Medulla oblongata (tissue), 1 donor: ENCODE results near the gene HSPB1.
"Not testable (repeated sequence)": the region's sequence is repeated elsewhere in the genome, so short reads cannot be mapped to it uniquely, and the experiment has no call there.

Experiments
- DNase-seq: peaks from one replicate; pipeline ENCODE4 v3.0.0-alpha.2; 2015; ENCODE audit errors: extremely low spot score

HSPB1 gene

GRCh38 chr7:76302347-76303201 lies at the start of gene HSPB1:
HSPB1 (plus strand) TSS chr7:76302673; CDS start chr7:76302713, 40 bp downstream.
- DNase-seq: peak; percentile 92

- DNase-seq: no peak
Observed at GRCh38 chr7:76254781-76255180, 47.7 kb upstream of the HSPB1 start.

DNA sequence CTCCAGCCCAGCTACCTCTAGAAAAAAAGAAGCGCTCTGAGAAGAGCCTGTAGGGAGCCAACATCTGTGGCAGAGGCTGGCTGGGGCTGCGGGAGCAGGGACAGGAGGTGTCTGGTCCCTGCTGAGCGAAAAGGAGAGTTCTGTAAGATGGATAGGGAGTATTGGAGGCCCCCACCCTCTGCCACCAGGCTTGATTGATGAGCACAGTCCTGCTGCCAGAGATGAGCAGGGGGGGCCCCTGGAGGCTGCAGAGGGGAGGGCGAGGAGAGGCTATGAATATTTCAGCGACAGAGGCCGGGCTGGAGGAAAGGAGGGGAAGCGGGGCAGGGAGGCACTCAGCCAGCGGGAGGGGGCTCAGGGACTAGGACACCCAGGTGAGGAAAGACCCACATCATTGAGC lies 44.5 kb upstream of the HSPB1 start:
- DNase-seq: no peak

DNA sequence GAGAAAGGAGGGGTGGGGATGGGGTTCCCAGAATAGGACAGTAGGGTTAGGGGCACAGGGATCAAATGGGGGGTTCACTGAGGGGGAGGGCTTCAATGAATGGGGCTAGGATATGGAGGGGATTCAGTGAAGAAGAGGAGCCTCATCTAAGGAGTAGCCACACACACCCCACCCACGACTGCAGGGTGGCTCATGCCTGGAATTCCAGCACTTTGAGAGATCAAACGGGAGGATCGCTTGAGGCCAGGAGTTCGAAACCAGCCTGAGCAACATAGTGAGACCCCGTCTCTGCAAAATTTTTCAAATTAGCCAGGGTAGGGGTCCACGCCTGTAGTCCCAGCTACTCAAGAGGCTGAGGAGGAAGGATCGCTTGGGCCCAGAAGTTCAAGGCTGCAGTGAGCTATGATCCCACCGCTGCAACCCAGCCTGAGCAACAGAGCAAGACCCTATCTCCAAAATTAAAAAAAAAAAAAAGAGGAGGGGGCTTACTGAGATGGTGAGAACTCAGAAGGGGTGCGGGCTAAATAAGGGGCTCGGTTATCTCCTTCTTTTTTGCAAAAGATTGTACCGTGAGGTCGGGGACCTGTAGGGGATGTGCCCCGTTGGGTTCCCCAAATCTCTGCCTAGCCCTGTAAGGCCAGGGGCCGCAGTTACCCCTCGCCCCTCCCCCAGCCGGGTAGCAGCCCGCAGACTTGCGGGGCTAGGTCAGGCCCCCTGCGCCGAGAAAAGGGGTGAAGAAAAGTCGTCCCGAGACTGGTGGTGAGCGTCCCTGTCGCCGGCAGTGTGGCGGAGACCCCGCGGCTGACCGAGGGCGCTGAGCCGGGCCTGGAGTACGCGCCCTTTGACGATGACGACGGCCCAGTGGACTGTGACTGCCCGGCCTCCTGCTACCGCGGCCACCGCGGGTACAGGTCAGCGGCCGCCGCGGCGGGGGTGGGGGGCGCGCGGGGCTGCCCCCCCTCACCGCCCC lies 43.1 kb upstream of the HSPB1 start:
- no peak for DNase-seq

DNA sequence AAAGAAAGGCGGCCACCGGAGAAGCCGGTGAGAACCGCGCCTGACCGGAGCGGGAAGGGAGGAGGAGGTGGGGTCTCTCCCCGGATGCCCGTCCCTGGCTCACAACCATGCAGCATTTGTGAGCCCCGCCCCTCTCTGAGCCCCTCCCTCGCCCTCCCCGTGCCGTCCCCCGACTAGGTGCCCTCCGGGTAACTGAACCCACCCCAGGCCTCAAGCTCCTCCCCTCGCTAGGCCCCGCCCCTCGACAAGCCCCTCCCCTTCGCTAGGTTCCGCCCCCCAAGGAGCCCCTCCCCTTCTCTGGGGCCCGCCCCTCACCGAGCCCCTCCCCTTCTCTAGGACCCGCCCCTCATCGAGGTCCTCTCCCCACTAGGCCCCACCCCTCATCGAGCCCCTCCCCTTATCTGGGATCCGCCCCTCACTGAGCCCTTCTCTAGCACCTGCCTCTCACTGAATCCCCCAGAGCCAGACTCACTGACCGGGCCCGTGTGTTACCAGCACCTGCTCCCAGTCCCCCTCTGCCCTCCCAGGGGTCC lies 42.2 kb upstream of the HSPB1 start:
- no peak for DNase-seq

- no peak for DNase-seq
Observed at GRCh38 chr7:76261329-76261728, 41.1 kb upstream of the HSPB1 start.

- no peak for DNase-seq
Observed at GRCh38 chr7:76261931-76262330, 40.5 kb upstream of the HSPB1 start.

DNA sequence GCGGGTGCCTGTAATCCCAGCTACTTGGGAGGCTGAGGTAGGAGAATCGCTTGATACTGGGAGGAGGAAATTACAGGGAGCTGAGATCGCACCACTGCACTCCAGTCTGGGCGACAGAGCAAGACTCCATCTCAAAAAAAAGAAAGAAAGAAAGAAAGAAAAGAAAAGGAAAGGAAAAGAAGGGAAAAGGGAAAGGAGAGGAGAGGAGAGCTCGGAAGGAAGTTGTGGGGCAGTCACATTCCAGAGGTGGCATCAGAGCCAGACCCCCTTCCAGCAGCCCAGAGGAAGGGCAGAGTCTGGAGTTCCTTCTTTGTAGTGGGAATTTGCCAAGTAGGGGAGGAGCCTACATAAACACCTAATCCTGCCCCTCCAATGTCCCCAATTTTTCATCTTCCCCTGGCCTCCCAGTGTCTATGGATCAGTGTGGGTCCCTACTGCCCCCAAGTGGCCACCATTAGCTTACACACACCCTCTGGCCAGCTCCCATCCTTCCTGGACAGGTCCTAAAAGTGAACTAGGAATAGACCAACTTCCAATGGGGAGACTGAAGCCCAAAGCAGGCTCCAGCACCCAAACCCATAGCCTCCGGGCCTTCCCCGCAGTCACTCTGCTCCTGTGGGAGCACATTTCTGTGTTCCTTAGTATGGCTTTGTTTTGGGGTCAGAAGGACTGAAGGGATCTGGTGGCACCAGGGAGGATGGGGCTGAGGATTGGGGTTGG lies 39.6 kb upstream of the HSPB1 start:
- DNase-seq: peak; percentile 62

- no peak for DNase-seq
Observed at GRCh38 chr7:76265299-76265698, 37.2 kb upstream of the HSPB1 start.

DNA sequence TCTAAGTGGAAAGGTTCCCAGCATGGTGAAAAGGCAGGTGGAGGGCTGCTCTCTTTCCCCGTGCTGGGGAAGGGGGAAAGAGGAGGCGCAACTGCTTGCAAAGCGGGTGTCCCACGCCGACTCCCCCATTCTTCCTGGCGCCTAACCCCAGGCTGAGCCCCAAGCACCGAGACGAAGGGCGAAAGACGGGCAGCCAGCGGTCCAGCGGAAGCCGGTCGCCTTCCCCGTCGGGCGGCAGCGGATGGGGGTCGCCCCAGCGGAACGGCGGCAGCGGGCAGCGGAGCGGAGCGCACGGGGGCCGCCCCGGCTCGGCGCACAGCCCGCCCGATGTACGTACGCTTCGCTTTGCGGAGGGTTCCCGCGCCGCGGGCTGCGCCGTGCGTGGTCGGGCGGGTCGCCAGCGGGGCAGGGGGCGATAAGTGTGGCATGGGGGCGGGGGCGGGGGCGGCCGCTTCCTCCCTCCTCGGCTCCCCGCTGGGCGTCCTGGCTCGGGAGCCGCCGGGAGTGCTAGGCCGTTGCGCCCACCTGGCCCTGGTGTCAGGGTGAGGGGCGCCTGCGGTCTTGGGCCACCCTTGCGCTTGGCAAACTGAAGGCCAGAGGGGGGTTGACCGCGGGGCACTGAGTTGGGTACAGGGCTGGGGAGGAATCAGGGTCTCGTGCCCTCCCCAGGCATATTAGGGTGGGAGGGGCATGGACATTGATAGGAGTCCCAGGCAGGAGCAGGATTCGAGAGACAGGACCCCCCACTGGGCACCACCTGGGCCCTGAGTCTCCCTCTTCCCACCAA lies 35.2 kb upstream of the HSPB1 start:
- no peak for DNase-seq

DNA sequence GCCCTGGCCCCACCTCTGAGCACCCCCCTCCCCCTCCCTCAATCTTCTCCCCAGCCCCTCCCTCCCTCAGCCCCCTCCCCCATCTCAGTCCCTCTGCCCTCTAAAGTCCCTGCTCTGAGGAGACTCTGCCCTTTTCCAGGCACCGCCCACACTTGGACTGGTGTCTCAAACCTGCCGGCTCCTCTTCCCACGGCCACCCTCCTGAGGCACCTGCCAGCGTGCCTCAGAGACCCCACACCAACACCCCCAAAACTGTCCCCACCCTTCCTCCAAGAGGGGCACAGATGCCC lies 34.6 kb upstream of the HSPB1 start:
- no peak for DNase-seq

- no peak for DNase-seq
Observed at GRCh38 chr7:76268376-76268775, 34.1 kb upstream of the HSPB1 start.

- DNase-seq: no peak
Observed at GRCh38 chr7:76269895-76270294, 32.6 kb upstream of the HSPB1 start.

DNA sequence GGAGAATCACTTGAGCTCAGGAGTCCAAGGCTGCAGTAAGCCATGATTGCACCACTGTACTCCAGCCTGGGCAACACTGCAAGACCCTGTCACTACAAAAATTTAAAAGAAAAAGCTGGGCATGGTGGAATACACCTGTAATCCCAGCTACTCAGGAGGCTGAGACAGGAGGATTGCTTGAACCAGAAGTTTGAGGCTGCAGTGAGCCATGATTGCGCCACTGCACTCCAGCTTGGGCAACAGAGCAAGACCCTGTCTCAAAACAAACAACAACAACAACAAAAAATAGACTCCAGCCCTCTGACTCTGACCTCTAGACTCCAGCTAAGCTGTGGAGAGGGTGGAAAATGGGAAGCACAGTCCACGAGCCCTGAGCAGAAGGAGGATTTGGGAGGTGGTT lies 31.1 kb upstream of the HSPB1 start:
- DNase-seq: not testable (repeated sequence)

GRCh38 chr7:76272142-76272541 lies 30.3 kb upstream of the HSPB1 start:
- DNase-seq: no peak

- no peak for DNase-seq
Observed at GRCh38 chr7:76272851-76273497, 29.5 kb upstream of the HSPB1 start.

DNA sequence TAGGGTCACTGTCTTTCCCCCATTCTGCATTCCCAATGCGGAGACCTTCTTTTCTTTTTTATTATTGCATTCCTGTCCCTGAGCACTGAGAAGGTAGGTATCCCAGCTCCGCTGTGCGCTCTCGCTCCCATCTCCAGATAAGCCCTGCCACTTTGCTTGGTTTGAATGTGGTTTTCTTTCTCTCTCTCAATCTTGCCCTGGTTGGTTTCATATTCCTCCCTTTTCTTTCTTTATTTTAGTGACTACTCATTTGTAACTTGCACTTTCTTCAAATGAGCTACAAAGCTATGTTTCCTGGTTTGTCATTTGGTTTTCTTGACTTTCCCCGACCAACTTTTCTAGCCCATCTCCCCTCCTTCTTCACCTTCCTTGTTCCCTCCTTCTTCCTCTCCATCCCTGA lies 29.0 kb upstream of the HSPB1 start:
- DNase-seq: no peak

DNA sequence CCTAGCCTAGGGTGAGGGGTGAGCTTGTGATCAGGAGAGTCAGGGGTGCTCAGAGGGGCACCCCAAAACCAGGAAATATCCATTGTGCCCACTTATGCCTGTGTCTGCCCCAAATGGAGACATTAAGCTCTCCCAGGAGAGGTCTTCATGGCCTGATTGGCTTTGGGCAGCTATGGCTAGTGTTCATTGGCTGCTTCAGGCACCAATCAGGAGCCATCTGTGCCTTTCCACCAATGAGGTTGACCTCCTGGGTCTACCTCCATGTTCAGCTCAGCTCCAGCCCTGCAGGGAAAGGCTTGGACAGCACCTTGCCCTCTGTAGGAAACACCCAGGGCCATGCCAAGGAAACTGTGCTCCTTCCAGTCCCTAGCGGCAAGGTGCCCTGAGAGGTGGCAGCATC lies 23.9 kb upstream of the HSPB1 start:
- DNase-seq: no peak

GRCh38 chr7:76280408-76280807 lies 22.1 kb upstream of the HSPB1 start:
- no peak for DNase-seq

- no peak for DNase-seq
Observed at GRCh38 chr7:76281006-76281705, 21.3 kb upstream of the HSPB1 start.
